ENCODE data around the gene SLC44A4.

Gene SLC44A4

DNA sequence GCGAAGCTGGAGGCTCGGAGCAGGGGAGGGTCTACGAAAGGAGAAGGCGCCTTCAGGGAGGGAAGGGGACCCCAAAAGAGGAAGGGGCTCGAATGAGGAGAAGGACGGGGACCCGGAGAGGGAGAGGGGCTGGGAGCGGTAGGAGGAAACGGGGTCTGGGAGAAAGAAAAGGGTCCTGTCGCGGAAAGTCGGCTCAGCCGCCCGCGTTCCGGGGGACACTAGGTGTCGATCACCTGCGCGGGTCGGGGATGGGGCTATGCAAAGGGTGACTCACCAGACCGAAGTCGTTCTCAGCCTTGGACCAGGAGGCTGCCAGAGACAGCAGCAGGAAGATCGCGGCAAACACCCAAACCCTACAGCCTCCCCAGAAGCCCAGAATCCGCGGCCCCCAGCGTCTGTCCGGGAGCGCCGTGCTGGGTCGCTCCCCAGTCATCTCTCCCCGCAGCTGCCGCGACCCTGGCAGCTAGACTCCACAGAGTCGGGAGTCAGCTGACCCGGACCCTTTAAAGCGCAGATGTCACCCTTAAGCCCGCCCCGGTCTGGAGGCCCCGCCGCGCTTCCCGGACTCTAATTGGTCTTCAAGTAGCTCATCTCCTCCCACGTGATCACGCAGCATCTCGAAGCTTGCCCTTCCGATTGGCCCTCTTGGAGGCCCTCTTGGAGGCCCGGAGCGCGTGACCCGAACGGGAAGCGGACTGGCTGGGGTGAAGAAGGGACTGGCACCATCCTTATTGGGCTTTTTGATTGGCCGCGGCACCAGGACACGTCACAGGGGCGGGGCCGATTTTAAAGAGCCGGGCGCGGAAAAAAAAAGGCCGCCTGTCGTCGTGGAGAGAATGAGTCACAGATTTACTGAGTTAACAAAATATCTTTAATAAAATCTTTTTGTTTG is 16.2 kb downstream of the SLC44A4 start, which contains the start of gene NEU1:
TSS of gene NEU1 (minus strand) at position 478 of the 892 bp plus-strand sequence. CDS start at position 433, 45 bp downstream.
- peaks cover 9% of the 10 kb centered on the region for H3K36me3 ChIP-seq (ENCODE audit: control insufficient read depth, insufficient read depth, low read length)
- TF ChIP-seq CTCF (IDR thresholded peaks at IDR 0.05; ENCODE audit: insufficient read depth, low read length, poor library complexity, severe bottlenecking): no peak
- DNase-seq (ENCODE audit: extremely low read depth, insufficient read length): peak; percentile 98
- H3K27me3 ChIP-seq (replicated peaks; ENCODE audit: control insufficient read depth, insufficient read depth, low read length): no peaks in the 10 kb centered on the region; the same call in 1 of the 2 replicates
- peak within 1 kb of the TSS; percentile 77 for H3K4me3 ChIP-seq (replicated peaks; ENCODE audit: low read depth, low read length)

DNA sequence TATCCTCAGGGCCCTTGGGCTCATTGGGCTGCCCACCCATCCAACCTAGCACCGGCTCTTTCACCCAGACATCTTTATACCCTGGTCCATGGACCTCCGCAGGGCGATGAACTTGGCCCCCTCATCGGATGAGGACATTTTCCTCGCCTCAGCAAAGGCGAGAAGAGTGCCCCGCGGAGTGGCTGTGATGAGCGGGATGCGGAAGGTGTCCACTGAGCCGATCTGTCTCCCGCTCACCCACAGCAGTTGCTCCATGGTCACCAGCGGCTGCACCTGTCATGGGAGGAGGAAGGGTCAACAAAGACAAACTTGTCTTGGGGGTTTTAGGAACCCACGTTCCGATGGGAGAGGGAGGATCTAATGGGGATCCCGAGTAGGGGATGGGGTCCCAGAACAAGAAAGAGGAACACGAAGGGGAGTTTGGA is 16.9 kb downstream of the SLC44A4 start:
- H3K36me3 ChIP-seq (ENCODE audit: control insufficient read depth, insufficient read depth, low read length): peaks cover 9% of the 10 kb centered on the region
- no peak for DNase-seq (ENCODE audit: extremely low read depth, insufficient read length)
- no peak for TF ChIP-seq CTCF (IDR thresholded peaks at IDR 0.05; ENCODE audit: insufficient read depth, low read length, poor library complexity, severe bottlenecking)
- peak overlapping the region; percentile 76 for H3K4me3 ChIP-seq (replicated peaks; ENCODE audit: low read depth, low read length)
- H3K27me3 ChIP-seq (replicated peaks; ENCODE audit: control insufficient read depth, insufficient read depth, low read length): no peaks in the 10 kb centered on the region; the same call in 1 of the 2 replicates

- Histone ChIP-seq H3K4me3 (replicated peaks; ENCODE audit: low read depth, low read length) (no peak overlapping the region), H3K27me3 (replicated peaks; ENCODE audit: control insufficient read depth, insufficient read depth, low read length) (no peaks in the 10 kb centered on the region; the same call in 1 of the 2 replicates), H3K36me3 (ENCODE audit: control insufficient read depth, insufficient read depth, low read length) (peaks cover 9% of the 10 kb centered on the region)
- DNase-seq (ENCODE audit: extremely low read depth, insufficient read length): no peak
- no peak for TF ChIP-seq CTCF (IDR thresholded peaks at IDR 0.05; ENCODE audit: insufficient read depth, low read length, poor library complexity, severe bottlenecking)
Observed at GRCh38 chr6:31861150-31861549, 17.6 kb downstream of the SLC44A4 start.

DNA sequence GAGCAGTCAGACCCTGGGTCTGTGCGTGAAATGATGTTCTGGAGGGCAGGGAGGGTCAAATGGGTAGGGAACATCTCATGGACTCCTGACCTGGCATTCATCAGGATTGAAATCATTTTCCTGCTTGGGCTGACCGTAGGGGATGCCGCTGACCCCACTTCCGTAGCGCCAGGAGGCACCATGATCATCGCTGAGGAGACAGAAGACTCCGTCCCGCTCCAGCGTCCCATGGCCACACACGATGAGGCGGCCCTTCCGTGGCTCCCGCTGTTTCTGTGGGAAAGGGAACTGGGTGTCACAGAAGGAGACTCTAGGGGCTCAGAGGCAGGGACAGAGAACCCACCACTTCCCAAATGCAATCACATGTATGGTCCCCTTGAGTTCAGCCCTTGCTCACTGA is 18.4 kb downstream of the SLC44A4 start:
- peaks cover 9% of the 10 kb centered on the region for H3K36me3 ChIP-seq (ENCODE audit: control insufficient read depth, insufficient read depth, low read length)
- TF ChIP-seq CTCF (IDR thresholded peaks at IDR 0.05; ENCODE audit: insufficient read depth, low read length, poor library complexity, severe bottlenecking): no peak
- no peak for DNase-seq (ENCODE audit: extremely low read depth, insufficient read length)
- no peak overlapping the region for H3K4me3 ChIP-seq (replicated peaks; ENCODE audit: low read depth, low read length)
- H3K27me3 ChIP-seq (replicated peaks; ENCODE audit: control insufficient read depth, insufficient read depth, low read length): no peaks in the 10 kb centered on the region; the same call in 1 of the 2 replicates

DNA sequence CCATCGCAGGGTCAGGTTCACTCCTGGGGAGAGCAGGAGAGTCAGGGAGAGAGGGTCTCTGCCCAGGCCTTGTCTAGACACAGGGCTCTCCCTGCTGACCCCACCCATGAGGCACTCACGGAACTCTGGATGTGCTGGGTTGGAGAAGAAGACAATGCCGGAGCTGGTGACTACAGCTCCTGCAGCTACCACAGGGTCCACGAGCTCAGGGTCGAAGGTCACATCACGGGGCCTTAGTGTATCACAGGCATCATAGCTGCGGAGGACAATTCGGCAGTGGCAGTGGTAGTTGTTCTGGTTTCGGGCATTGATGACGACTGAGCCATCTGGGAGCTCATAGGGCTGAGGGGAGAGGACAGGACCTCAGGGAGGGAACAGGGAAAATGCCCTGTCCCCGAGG is 18.9 kb downstream of the SLC44A4 start:
- no peak for TF ChIP-seq CTCF (IDR thresholded peaks at IDR 0.05; ENCODE audit: insufficient read depth, low read length, poor library complexity, severe bottlenecking)
- no peak for DNase-seq (ENCODE audit: extremely low read depth, insufficient read length)
- Histone ChIP-seq H3K4me3 (replicated peaks; ENCODE audit: low read depth, low read length) (no peak overlapping the region), H3K36me3 (ENCODE audit: control insufficient read depth, insufficient read depth, low read length) (peaks cover 9% of the 10 kb centered on the region), H3K27me3 (replicated peaks; ENCODE audit: control insufficient read depth, insufficient read depth, low read length) (no peaks in the 10 kb centered on the region; the same call in 1 of the 2 replicates)
